ENCODE measurements around the gene PDZD2.
"Not testable (repeated sequence)": the region's sequence is repeated elsewhere in the genome, so short reads cannot be mapped to it uniquely, and the experiment has no call there.

Gene PDZD2

GRCh38 chr5:31691408-31691807, 52.5 kb downstream of the PDZD2 start:
- DNase-seq (ENCODE audit: low spot score) = not testable (repeated sequence)

- DNase-seq (ENCODE audit: low spot score) = peak; percentile 70
Measured at GRCh38 chr5:31692561-31693221, 53.8 kb downstream of the PDZD2 start.

- no peak for DNase-seq (ENCODE audit: low spot score)
Measured at GRCh38 chr5:31698673-31699072, 59.7 kb downstream of the PDZD2 start.

GRCh38 chr5:31701642-31702299, 62.8 kb downstream of the PDZD2 start:
- no peak for DNase-seq (ENCODE audit: low spot score)

GRCh38 chr5:31702712-31703111, 63.8 kb downstream of the PDZD2 start:
- DNase-seq (ENCODE audit: low spot score) = no peak

- no peak for DNase-seq (ENCODE audit: low spot score)
Measured at GRCh38 chr5:31703757-31704156, 64.8 kb downstream of the PDZD2 start.

- no peak for DNase-seq (ENCODE audit: low spot score)
Measured at GRCh38 chr5:31706186-31706585, 67.3 kb downstream of the PDZD2 start.

- DNase-seq (ENCODE audit: low spot score) = no peak
Measured at GRCh38 chr5:31707329-31707728, 68.4 kb downstream of the PDZD2 start.

GRCh38 chr5:31708089-31708488, 69.2 kb downstream of the PDZD2 start:
- DNase-seq (ENCODE audit: low spot score) = no peak

GRCh38 chr5:31711363-31711762, 72.4 kb downstream of the PDZD2 start:
- no peak for DNase-seq (ENCODE audit: low spot score)

GRCh38 chr5:31711935-31712592, 73.1 kb downstream of the PDZD2 start:
- DNase-seq (ENCODE audit: low spot score) = no peak

- no peak for DNase-seq (ENCODE audit: low spot score)
Measured at GRCh38 chr5:31717561-31717960, 78.6 kb downstream of the PDZD2 start.

GRCh38 chr5:31720004-31720403, 81.1 kb downstream of the PDZD2 start:
- DNase-seq (ENCODE audit: low spot score) = no peak

- DNase-seq (ENCODE audit: low spot score) = no peak
Measured at GRCh38 chr5:31720811-31721345, 81.9 kb downstream of the PDZD2 start.

GRCh38 chr5:31722111-31722510, 83.2 kb downstream of the PDZD2 start:
- DNase-seq (ENCODE audit: low spot score) = no peak

- DNase-seq (ENCODE audit: low spot score) = no peak
Measured at GRCh38 chr5:31725996-31726395, 87.1 kb downstream of the PDZD2 start.

GRCh38 chr5:31726952-31727351, 88.0 kb downstream of the PDZD2 start:
- DNase-seq (ENCODE audit: low spot score) = no peak

- DNase-seq (ENCODE audit: low spot score) = no peak
Measured at GRCh38 chr5:31728039-31728438, 89.1 kb downstream of the PDZD2 start.

GRCh38 chr5:31728806-31729205, 89.9 kb downstream of the PDZD2 start:
- not testable (repeated sequence) for DNase-seq (ENCODE audit: low spot score)

- DNase-seq (ENCODE audit: low spot score) = no peak
Measured at GRCh38 chr5:31730139-31730538, 91.2 kb downstream of the PDZD2 start.

GRCh38 chr5:31731016-31731415, 92.1 kb downstream of the PDZD2 start:
- no peak for DNase-seq (ENCODE audit: low spot score)

- no peak for DNase-seq (ENCODE audit: low spot score)
Measured at GRCh38 chr5:31731710-31732301, 92.9 kb downstream of the PDZD2 start.

- DNase-seq (ENCODE audit: low spot score) = not testable (repeated sequence)
Measured at GRCh38 chr5:31732821-31733220, 93.9 kb downstream of the PDZD2 start.

Data from pons (tissue), 1 donor.